Posterior vena cava (tissue), 2 donors: ENCODE measurements around the gene SLC39A9. TPM values are rescaled to one million over a fixed set of nuclear protein-coding genes. Genes with fewer than 3 reads are reported as not detected.
"Not testable (repeated sequence)": the region's sequence is repeated elsewhere in the genome, so short reads cannot be mapped to it uniquely, and the experiment has no call there.

Source experiments
- DNase-seq: peaks from one replicate; pipeline ENCODE4 v3.0.0-alpha.2; 2020; ENCODE audit warnings: low spot score
- intact Hi-C, 2 donors: fragments of 100-400 bp; cut with DNase I; formaldehyde crosslinking; loops; one replicate each; pipeline versions ENCODE4 v1.14.1 to v1.14.2; 2022 to 2023
- total RNA-seq, 2 donors: library from RNA; stranded (reverse); fragmentation: NEBNext Ultra II Directional; extraction: Animal tissue kit (Norgen Biotek cat#: 25700); gene quantifications; one replicate each; pipeline ENCODE4 v1.2.1, GENCODE V29; 2021
- donor health status: DM: yes; HTN: yes; CAD: no.
- donor health status: DM: yes; HTN: yes; CAD: no.

SLC39A9 gene
- total RNA-seq, 2 donors from 2014 or later: 37.9 to 43.4 TPM

DNA sequence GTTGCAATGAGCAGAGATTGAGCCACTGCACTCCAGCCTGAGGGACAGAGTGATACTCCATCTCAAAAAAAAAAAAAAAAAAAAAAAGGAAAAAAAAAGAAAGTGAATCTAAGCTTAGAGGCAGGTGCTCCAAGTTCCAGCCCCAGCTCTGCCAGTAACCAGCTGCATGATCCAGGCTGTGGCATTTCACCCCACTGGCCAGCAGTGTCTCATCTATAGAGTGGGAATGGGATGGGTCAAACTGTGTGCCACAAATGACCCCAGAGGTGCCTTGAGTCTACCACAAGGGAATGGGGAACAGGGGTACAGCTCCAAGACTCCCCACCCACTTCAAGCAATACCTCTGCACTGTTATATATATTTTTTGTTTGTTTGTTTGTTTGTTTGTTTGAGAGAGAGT, 91.0 kb downstream of the SLC39A9 start:
- intact Hi-C loops: no loop called here

GRCh38 chr14:69490219-69490918, 91.9 kb downstream of the SLC39A9 start:
- intact Hi-C loops: no loop called here
- peak; percentile 38 for DNase-seq

More for the DNA sequence above, 91.0 kb downstream of the SLC39A9 start:
- peak; percentile 71 for DNase-seq

- DNase-seq: no peak
- intact Hi-C loops: no loop called here
These were observed 92.7 kb downstream of the SLC39A9 start for GRCh38 chr14:69491193-69491592.

DNA sequence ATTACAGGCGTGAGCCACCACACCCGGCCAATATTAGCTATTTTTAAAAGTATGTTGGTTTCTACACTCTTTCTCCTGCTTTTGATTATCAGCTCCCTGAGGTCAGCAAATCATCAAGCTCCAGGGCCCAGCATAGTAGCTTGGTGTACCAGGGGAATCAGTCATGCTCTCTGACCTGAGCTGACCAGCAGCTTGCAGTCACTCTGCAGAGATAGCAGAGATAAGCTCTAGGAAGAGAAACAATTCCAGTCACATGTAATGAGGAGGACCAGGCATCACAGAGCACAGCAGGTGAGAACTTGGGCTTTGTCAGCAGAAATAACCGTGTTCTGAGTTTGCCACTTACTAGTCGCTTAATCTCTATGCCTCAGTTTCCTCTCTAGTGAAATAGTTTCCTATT, 94.5 kb downstream of the SLC39A9 start:
- DNase-seq: no peak
- intact Hi-C loops: no loop called here

GRCh38 chr14:69493791-69494190, 95.3 kb downstream of the SLC39A9 start:
- intact Hi-C loops: no loop called here
- DNase-seq: no peak

DNA sequence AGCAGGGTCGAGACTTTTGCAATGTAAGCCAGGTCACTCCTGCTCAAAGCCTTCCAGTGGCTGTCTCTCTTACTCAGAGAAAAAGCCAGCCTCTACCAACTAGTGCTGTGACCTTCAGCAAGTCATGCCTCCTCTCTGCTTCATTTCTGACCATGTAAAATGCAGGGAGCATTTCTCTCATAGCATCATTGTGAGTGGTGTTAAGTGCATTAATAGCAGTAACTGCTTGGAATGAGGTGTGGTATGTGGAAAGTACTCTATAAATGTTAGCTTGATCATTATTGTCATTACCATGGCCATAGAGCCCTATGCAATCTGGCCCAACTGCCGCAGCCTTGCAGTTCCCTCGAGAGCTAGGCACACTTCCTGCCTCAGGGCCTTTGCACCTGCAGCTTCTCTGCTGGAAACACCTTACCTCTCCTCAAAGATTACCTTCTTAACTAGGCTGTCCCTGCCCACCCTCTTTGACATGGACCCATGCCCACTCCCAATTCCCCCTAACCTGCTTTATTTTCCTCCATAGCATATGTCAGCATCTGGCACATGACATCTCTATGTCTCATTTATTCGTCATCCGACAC, 96.9 kb downstream of the SLC39A9 start:
- intact Hi-C loops: no loop called here
- DNase-seq: no peak

GRCh38 chr14:69497866-69498265, 99.4 kb downstream of the SLC39A9 start:
- DNase-seq, intact Hi-C loops: not testable (repeated sequence)

- intact Hi-C loops, DNase-seq: not testable (repeated sequence)
These were observed 99.8 kb downstream of the SLC39A9 start for GRCh38 chr14:69498286-69498685.

GRCh38 chr14:69499436-69499835, 100.9 kb downstream of the SLC39A9 start:
- DNase-seq: no peak
- intact Hi-C loops: no loop called here

DNA sequence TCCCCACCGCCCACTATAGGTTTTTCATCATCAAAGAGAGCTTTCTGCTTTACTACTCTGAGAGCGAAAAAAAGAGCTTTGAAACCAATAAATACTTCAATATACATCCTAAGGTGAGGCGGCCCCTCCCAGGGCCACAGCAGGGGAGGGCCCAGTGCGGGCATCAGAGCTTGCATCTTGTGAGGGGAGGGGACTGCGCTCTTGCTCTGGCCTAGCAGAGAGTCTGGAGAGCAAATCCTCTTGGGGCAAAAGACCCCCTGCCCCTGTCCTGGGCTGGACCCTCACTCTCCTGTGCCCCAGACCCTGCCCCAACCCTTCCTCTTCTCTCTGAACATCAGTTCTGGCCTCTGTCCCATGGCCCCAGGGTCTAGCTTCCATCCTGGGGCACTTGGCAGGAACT, 101.6 kb downstream of the SLC39A9 start:
- intact Hi-C loops: no loop called here
- DNase-seq: no peak

GRCh38 chr14:69500736-69501135, 102.2 kb downstream of the SLC39A9 start:
- no peak for DNase-seq
- intact Hi-C loops: no loop called here

- intact Hi-C loops: no loop called here
- DNase-seq: no peak
These were observed 102.9 kb downstream of the SLC39A9 start for GRCh38 chr14:69501423-69501838.

DNA sequence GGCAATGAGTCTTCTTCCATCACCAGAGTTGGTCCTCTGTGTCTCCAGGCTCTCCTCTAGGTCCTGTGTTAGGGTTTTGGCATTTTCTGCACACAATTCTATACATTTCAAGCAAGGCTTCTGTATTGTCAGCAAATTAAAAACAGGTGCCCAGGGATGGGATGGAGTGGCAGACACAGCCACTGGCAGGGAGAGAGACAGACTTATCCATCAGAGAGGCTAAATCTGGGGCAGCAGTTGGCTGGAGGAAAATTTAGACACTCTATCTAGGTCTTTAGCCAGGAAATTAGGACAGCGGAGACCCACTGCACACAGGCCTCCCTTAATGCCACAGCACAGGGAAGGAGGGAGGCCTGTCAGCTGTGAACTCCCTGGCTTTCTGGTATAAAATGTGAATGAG, 106.3 kb downstream of the SLC39A9 start:
- no peak for DNase-seq
- intact Hi-C loops: no loop called here

GRCh38 chr14:69505338-69506240, 107.1 kb downstream of the SLC39A9 start:
- intact Hi-C loops: no loop called here

GRCh38 chr14:69506241-69506595, 107.7 kb downstream of the SLC39A9 start:
- intact Hi-C loops: no loop called here
- no peak for DNase-seq

More at GRCh38 chr14:69505338-69506240, 107.1 kb downstream of the SLC39A9 start:
- no peak for DNase-seq

Other genes with a start within 250 kb of the SLC39A9 start
- 10 to 100 TPM; 42.3 to 50.0 TPM for gene DCAF5, start 245.6 kb upstream of the SLC39A9 start, total RNA-seq
- gene EXD2, start 207.2 kb upstream of the SLC39A9 start, total RNA-seq: 10 to 100 TPM; 17.9 to 21.0 TPM
- 10 to 100 TPM; 18.2 to 23.4 TPM for gene GALNT16, start 138.5 kb upstream of the SLC39A9 start, total RNA-seq
- 100 to 1,000 TPM; 126 to 132 TPM for gene ERH, start 393 bp upstream of the SLC39A9 start, total RNA-seq
- gene PLEKHD1, start 86.0 kb downstream of the SLC39A9 start, total RNA-seq: under 1 TPM; 0.10 to 0.14 TPM
- not detected for gene CCDC177, start 176.2 kb downstream of the SLC39A9 start, total RNA-seq
- gene SUSD6, start 212.9 kb downstream of the SLC39A9 start, total RNA-seq: 10 to 100 TPM; 35.1 to 43.8 TPM